Mesothelial cell of epicardium (in vitro differentiated cells): ENCODE results near the gene CPA5. TPM values are rescaled to one million over a fixed set of nuclear protein-coding genes. Genes with fewer than 3 reads are reported as not detected.

Source experiments
- DNase-seq, 2 experiments: peaks; one replicate each; pipeline ENCODE4 v3.0.0; 2021; ENCODE audit warnings: low spot score in 2 of 2; ENCODE audit not compliant: unreplicated experiment in 2 of 2
- H3K27ac Mint-ChIP-seq: 2 replicates; pipeline ENCODE4 v1.8.0; 2021; ENCODE audit warnings: mixed read lengths
- H3K27me3 Mint-ChIP-seq: 2 replicates; pipeline ENCODE4 v1.8.0; 2021; ENCODE audit warnings: low read depth, mixed read lengths
- H3K36me3 Mint-ChIP-seq: 2 replicates; pipeline ENCODE4 v1.8.0; 2021; ENCODE audit warnings: mixed read lengths
- H3K4me1 Mint-ChIP-seq: 2 replicates; pipeline ENCODE4 v1.8.0; 2021; ENCODE audit warnings: mixed read lengths
- H3K4me3 Mint-ChIP-seq: 2 replicates; pipeline ENCODE4 v1.8.0; 2021; ENCODE audit warnings: mild to moderate bottlenecking, moderate library complexity, mixed read lengths
- H3K9me3 Mint-ChIP-seq: 2 replicates; pipeline ENCODE4 v1.8.0; 2021; ENCODE audit warnings: mixed read lengths
- CTCF ChIP-seq: fragments of 200-600 bp; sonication (generic); IDR thresholded peaks from one replicate; pipeline ENCODE4 v1.5.0; 2021; ENCODE audit warnings: antibody characterized with exemption; ENCODE audit not compliant: unreplicated experiment
- total RNA-seq: library from RNA; stranded (reverse); gene quantifications from 3 replicates; pipeline ENCODE4 v1.2.1, GENCODE V29; 2021

The CPA5 gene
- total RNA-seq, 1 donor from 2014 or later = not detected

- no peak for DNase-seq
- peak overlapping the region; percentile 73 for H3K27ac Mint-ChIP-seq
- H3K4me1 Mint-ChIP-seq = peaks cover 79% of the 10 kb centered on the region
- no peaks in the 10 kb centered on the region for H3K27me3 Mint-ChIP-seq
- TF ChIP-seq CTCF = no peak
- no peak overlapping the region for H3K4me3 Mint-ChIP-seq
- no peaks in the 10 kb centered on the region for H3K9me3 Mint-ChIP-seq
- peaks cover 4% of the 10 kb centered on the region for H3K36me3 Mint-ChIP-seq
Measured at GRCh38 chr7:130394421-130395195, 50.0 kb downstream of the CPA5 start.

GRCh38 chr7:130395421-130395820, 50.8 kb downstream of the CPA5 start:
- H3K27me3 Mint-ChIP-seq = no peaks in the 10 kb centered on the region

GRCh38 chr7:130396109-130396508, 51.5 kb downstream of the CPA5 start:
- no peaks in the 10 kb centered on the region for H3K9me3 Mint-ChIP-seq
- TF ChIP-seq CTCF = no peak
- peaks cover 89% of the 10 kb centered on the region for H3K4me1 Mint-ChIP-seq
- no peaks in the 10 kb centered on the region for H3K27me3 Mint-ChIP-seq
- H3K4me3 Mint-ChIP-seq = peak overlapping the region; percentile 12
- H3K27ac Mint-ChIP-seq = peak overlapping the region; percentile 96
- H3K36me3 Mint-ChIP-seq = peaks cover 8% of the 10 kb centered on the region
- no peak for DNase-seq

More at GRCh38 chr7:130395421-130395820, 50.8 kb downstream of the CPA5 start:
- no peak for TF ChIP-seq CTCF
- H3K9me3 Mint-ChIP-seq = no peaks in the 10 kb centered on the region
- H3K36me3 Mint-ChIP-seq = peaks cover 6% of the 10 kb centered on the region
- H3K4me1 Mint-ChIP-seq = peaks cover 83% of the 10 kb centered on the region
- H3K4me3 Mint-ChIP-seq = no peak overlapping the region
- no peak for DNase-seq
- H3K27ac Mint-ChIP-seq = peak overlapping the region; percentile 78

- Mint-ChIP-seq H3K36me3 (peaks cover 8% of the 10 kb centered on the region), H3K9me3 (no peaks in the 10 kb centered on the region), H3K4me3 (no peak overlapping the region), H3K27me3 (no peaks in the 10 kb centered on the region), H3K4me1 (peaks cover 81% of the 10 kb centered on the region), H3K27ac (peak overlapping the region; percentile 96)
- no peak for DNase-seq
- no peak for TF ChIP-seq CTCF
Measured at GRCh38 chr7:130397051-130397757, 52.6 kb downstream of the CPA5 start.

- Mint-ChIP-seq H3K36me3 (peaks cover 12% of the 10 kb centered on the region), H3K4me3 (no peak overlapping the region), H3K27me3 (no peaks in the 10 kb centered on the region), H3K27ac (peak overlapping the region; percentile 96), H3K4me1 (peaks cover 76% of the 10 kb centered on the region), H3K9me3 (no peaks in the 10 kb centered on the region)
- DNase-seq = no peak
- TF ChIP-seq CTCF = no peak
Measured at GRCh38 chr7:130397758-130398073, 53.1 kb downstream of the CPA5 start.
